Astrocyte (in vitro differentiated cells and primary cell): ENCODE data around the gene PRR16. TPM values are rescaled to one million over a fixed set of nuclear protein-coding genes. Genes with fewer than 3 reads are reported as not detected.

Experiments used
- DNase-seq: peaks from one replicate; pipeline ENCODE4 v3.0.0-alpha.2; 2010; ENCODE audit warnings: low read depth
- FAIRE-seq: peaks from 2 replicates; lab custom pipeline; 2011; peaks lifted over from hg19 to GRCh38; lab: Jason Lieb, UNC
- H2AFZ ChIP-seq: 2 replicates; pipeline ENCODE4 v1.6.0; 2012; ENCODE audit warnings: low read depth, low read length, inconsistent platforms
- H3K27ac ChIP-seq: 2 replicates; pipeline ENCODE4 v1.5.1; 2011; ENCODE audit warnings: low read depth, low read length, inconsistent platforms
- H3K27me3 ChIP-seq: 2 replicates; pipeline ENCODE4 v1.6.0; 2011; ENCODE audit warnings: low read length, inconsistent platforms; ENCODE audit not compliant: insufficient read depth
- H3K36me3 ChIP-seq: 2 replicates; pipeline ENCODE4 v1.5.1; 2011; ENCODE audit warnings: low read length, inconsistent platforms; ENCODE audit not compliant: insufficient read depth
- H3K4me1 ChIP-seq: 2 replicates; pipeline ENCODE4 v1.5.1; 2011; ENCODE audit warnings: low read length, inconsistent platforms; ENCODE audit not compliant: insufficient read depth
- H3K4me2 ChIP-seq: 2 replicates; pipeline ENCODE4 v1.6.0; 2012; ENCODE audit warnings: low read length, inconsistent platforms
- H3K4me3 ChIP-seq: 2 replicates; pipeline ENCODE4 v1.5.1; 2011; ENCODE audit warnings: low read depth, mild to moderate bottlenecking, low read length, inconsistent platforms; ENCODE audit not compliant: insufficient read depth
- H3K79me2 ChIP-seq: 2 replicates; pipeline ENCODE4 v1.6.0; 2012; ENCODE audit warnings: mild to moderate bottlenecking, low read length, inconsistent platforms; ENCODE audit not compliant: insufficient read depth
- H3K9ac ChIP-seq: 2 replicates; pipeline ENCODE4 v1.6.0; 2012; ENCODE audit warnings: mild to moderate bottlenecking, low read length, inconsistent platforms
- H3K9me3 ChIP-seq: 2 replicates; pipeline ENCODE4 v1.5.1; 2012; ENCODE audit warnings: low read depth, mild to moderate bottlenecking, low read length, inconsistent platforms; ENCODE audit not compliant: insufficient read depth
- H4K20me1 ChIP-seq: 2 replicates; pipeline ENCODE4 v1.6.0; 2012; ENCODE audit warnings: low read length, inconsistent platforms; ENCODE audit not compliant: insufficient read depth
- H3K27ac Mint-ChIP-seq: one replicate; pipeline ENCODE4 v1.8.0; 2021; ENCODE audit warnings: mild to moderate bottlenecking, mixed read lengths; ENCODE audit not compliant: unreplicated experiment
- H3K27me3 Mint-ChIP-seq: one replicate; pipeline ENCODE4 v1.8.0; 2021; ENCODE audit warnings: low read depth, mixed read lengths; ENCODE audit not compliant: unreplicated experiment
- H3K36me3 Mint-ChIP-seq: one replicate; pipeline ENCODE4 v1.8.0; 2021; ENCODE audit warnings: low read depth, mixed read lengths; ENCODE audit not compliant: unreplicated experiment
- H3K4me1 Mint-ChIP-seq: one replicate; pipeline ENCODE4 v1.8.0; 2021; ENCODE audit warnings: low read depth, mixed read lengths; ENCODE audit not compliant: unreplicated experiment
- H3K4me3 Mint-ChIP-seq: one replicate; pipeline ENCODE4 v1.8.0; 2021; ENCODE audit warnings: mild to moderate bottlenecking, moderate library complexity, mixed read lengths; ENCODE audit not compliant: unreplicated experiment
- H3K9me3 Mint-ChIP-seq: one replicate; pipeline ENCODE4 v1.8.0; 2021; ENCODE audit warnings: mild to moderate bottlenecking, mixed read lengths; ENCODE audit not compliant: unreplicated experiment
- CTCF ChIP-seq: IDR thresholded peaks from 2 replicates; pipeline ENCODE4 v1.5.1; 2011; ENCODE audit warnings: low read depth, mild to moderate bottlenecking, inconsistent platforms, low read length, moderate library complexity; ENCODE audit not compliant: insufficient read depth
- EZH2 ChIP-seq: IDR thresholded peaks from 2 replicates; pipeline ENCODE4 v1.6.1; 2012; ENCODE audit warnings: mild to moderate bottlenecking, low read length, inconsistent platforms; ENCODE audit not compliant: insufficient read depth
- total RNA-seq: library from RNA; stranded (reverse); gene quantifications from 2 replicates; pipeline ENCODE4 v1.2.1, GENCODE V29; 2021

Gene PRR16
- total RNA-seq, 1 donor from 2014 or later, result 9.1 TPM

- Histone ChIP-seq H3K4me2 (no peak overlapping the region), H4K20me1 (peaks cover 4% of the 10 kb centered on the region), H2AFZ (no peak overlapping the region), H3K27me3 (no peaks in the 10 kb centered on the region), H3K4me3 (no peak overlapping the region), H3K79me2 (peaks cover 48% of the 10 kb centered on the region), H3K27ac (no peak overlapping the region), H3K4me1 (peaks cover 4% of the 10 kb centered on the region), H3K36me3 (no peaks in the 10 kb centered on the region), H3K9ac (no peak overlapping the region), H3K9me3 (no peaks in the 10 kb centered on the region)
- no peak for TF ChIP-seq EZH2
- no peak for TF ChIP-seq CTCF
- Mint-ChIP-seq H3K4me3 (no peak overlapping the region), H3K4me1 (peaks cover 15% of the 10 kb centered on the region), H3K27ac (no peak overlapping the region), H3K9me3 (no peaks in the 10 kb centered on the region), H3K27me3 (no peaks in the 10 kb centered on the region), H3K36me3 (no peaks in the 10 kb centered on the region)
- FAIRE-seq (no peak), DNase-seq (no peak)
These were observed 46.1 kb downstream of the PRR16 start for GRCh38 chr5:120510098-120510637.

DNA sequence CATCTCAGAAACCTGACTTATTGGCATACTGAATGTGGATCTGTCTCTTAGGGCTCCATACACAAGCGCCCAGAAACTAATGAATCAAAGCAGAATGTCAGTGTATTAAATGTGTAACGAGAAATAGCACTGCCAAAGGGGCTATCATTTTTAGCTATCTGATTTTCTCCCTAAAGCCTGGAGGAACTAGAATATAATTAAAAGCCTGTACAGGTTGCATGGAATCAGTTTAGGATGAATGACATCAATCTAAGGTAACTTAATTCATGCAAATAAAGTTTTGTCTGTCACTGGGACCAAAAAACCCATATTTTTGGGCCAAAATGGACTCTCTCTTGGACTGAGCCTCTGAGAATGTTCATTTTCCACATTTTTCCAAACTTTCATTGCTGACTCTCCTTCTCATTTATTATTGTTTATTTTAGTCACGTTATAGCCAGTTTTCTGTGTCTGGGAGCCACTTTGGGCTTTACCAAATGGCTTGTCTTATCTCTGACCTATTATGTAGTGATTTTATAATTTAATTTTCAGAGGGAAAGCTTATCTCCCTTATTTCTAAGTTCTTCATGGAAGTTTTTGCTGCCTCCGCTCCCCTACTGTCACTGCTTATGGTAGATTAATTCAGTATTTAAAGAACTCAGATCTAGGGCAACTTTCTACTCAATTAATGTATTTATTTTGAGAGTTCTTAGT is 47.0 kb downstream of the PRR16 start:
- Histone ChIP-seq H3K4me2 (no peak overlapping the region), H3K79me2 (peaks cover 46% of the 10 kb centered on the region), H3K9me3 (no peaks in the 10 kb centered on the region), H3K36me3 (no peaks in the 10 kb centered on the region), H3K4me1 (peaks cover 4% of the 10 kb centered on the region), H3K4me3 (no peak overlapping the region), H4K20me1 (peaks cover 4% of the 10 kb centered on the region), H3K27ac (no peak overlapping the region), H2AFZ (no peak overlapping the region), H3K9ac (no peak overlapping the region), H3K27me3 (no peaks in the 10 kb centered on the region)
- FAIRE-seq (no peak), DNase-seq (no peak)
- no peak for TF ChIP-seq CTCF
- TF ChIP-seq EZH2, result no peak
- no peaks in the 10 kb centered on the region for H3K36me3 Mint-ChIP-seq
- H3K4me3 Mint-ChIP-seq, result peak overlapping the region; percentile 5
- no peak overlapping the region for H3K27ac Mint-ChIP-seq
- peaks cover 15% of the 10 kb centered on the region for H3K4me1 Mint-ChIP-seq
- no peaks in the 10 kb centered on the region for H3K27me3 Mint-ChIP-seq
- no peaks in the 10 kb centered on the region for H3K9me3 Mint-ChIP-seq

GRCh38 chr5:120512068-120512467 is 48.0 kb downstream of the PRR16 start:
- DNase-seq (no peak), FAIRE-seq (no peak)
- H3K4me1 ChIP-seq, result peaks cover 12% of the 10 kb centered on the region
- peaks cover 41% of the 10 kb centered on the region for H3K79me2 ChIP-seq
- H3K4me1 Mint-ChIP-seq, result peaks cover 15% of the 10 kb centered on the region
- no peaks in the 10 kb centered on the region for H3K9me3 Mint-ChIP-seq
- H4K20me1 ChIP-seq, result peaks cover 4% of the 10 kb centered on the region
- no peak overlapping the region for H3K27ac ChIP-seq
- no peak for TF ChIP-seq CTCF
- TF ChIP-seq EZH2, result no peak
- no peak overlapping the region for H3K4me3 ChIP-seq
- no peaks in the 10 kb centered on the region for H3K36me3 Mint-ChIP-seq
- no peak overlapping the region for H3K27ac Mint-ChIP-seq
- H3K9ac ChIP-seq, result no peak overlapping the region
- no peak overlapping the region for H2AFZ ChIP-seq
- no peaks in the 10 kb centered on the region for H3K27me3 ChIP-seq
- no peaks in the 10 kb centered on the region for H3K36me3 ChIP-seq
- no peaks in the 10 kb centered on the region for H3K9me3 ChIP-seq
- H3K4me3 Mint-ChIP-seq, result no peak overlapping the region
- H3K27me3 Mint-ChIP-seq, result no peaks in the 10 kb centered on the region
- no peak overlapping the region for H3K4me2 ChIP-seq
